HepG2 (cell line): ENCODE results near the gene GLB1L. TPM values are rescaled to one million over a fixed set of nuclear protein-coding genes. Genes with fewer than 3 reads are reported as not detected.
A peak's percentile ranks its signal among the peaks of the same experiment; 100 is the strongest.

Experiments
- AGO2 ChIP-seq: fragments of 200-400 bp; formaldehyde crosslinking; optimal IDR thresholded peaks from 2 replicates; pipeline ENCODE3; 2017; ENCODE audit warnings: mild to moderate bottlenecking, low read depth, low read length, moderate library complexity
- ARID2 ChIP-seq: sonication (generic); formaldehyde crosslinking; IDR thresholded peaks from 2 replicates; pipeline ENCODE4 v1.8.1; 2022; ENCODE audit warnings: mild to moderate bottlenecking, missing genetic modification reagents, borderline replicate concordance
- CHD2 ChIP-seq: IDR thresholded peaks from 2 replicates; pipeline ENCODE4 v1.6.1; 2011; ENCODE audit warnings: low read depth, low read length, improper control_type of control experiment
- FOXM1 ChIP-seq: sonication (generic); formaldehyde crosslinking; IDR thresholded peaks from 2 replicates; pipeline ENCODE4 v1.5.0; 2020; ENCODE audit warnings: missing genetic modification reagents
- HNRNPL ChIP-seq: fragments of 200-400 bp; formaldehyde crosslinking; IDR thresholded peaks from 2 replicates; pipeline ENCODE4 v1.6.1; 2017; ENCODE audit warnings: mild to moderate bottlenecking, low read depth, low read length
- KLF12 ChIP-seq: sonication (generic); formaldehyde crosslinking; IDR thresholded peaks from 2 replicates; pipeline ENCODE4 v1.4.0; 2020; ENCODE audit warnings: missing genetic modification reagents, borderline replicate concordance
- MAFG ChIP-seq: sonication (generic); formaldehyde crosslinking; IDR thresholded peaks from 2 replicates; pipeline ENCODE4 v1.5.1; 2020; ENCODE audit warnings: mild to moderate bottlenecking, missing genetic modification reagents
- RFX1 ChIP-seq: fragments of 450-650 bp; IDR thresholded peaks from 2 replicates; pipeline ENCODE4 v1.6.1; 2017
- TFDP1 ChIP-seq: IDR thresholded peaks from 2 replicates; pipeline ENCODE4 v1.6.1; 2016; ENCODE audit warnings: missing compliant biosample characterization, missing genetic modification reagents, borderline replicate concordance
- TFDP2 ChIP-seq: sonication (generic); formaldehyde crosslinking; IDR thresholded peaks from 2 replicates; pipeline ENCODE4 v1.4.0; 2020; ENCODE audit warnings: missing genetic modification reagents
- WIZ ChIP-seq: sonication (generic); formaldehyde crosslinking; IDR thresholded peaks from 2 replicates; pipeline ENCODE4 v1.5.1; 2020; ENCODE audit warnings: mild to moderate bottlenecking, missing genetic modification reagents
- XBP1 ChIP-seq: sonication (generic); formaldehyde crosslinking; IDR thresholded peaks from 2 replicates; pipeline ENCODE4 v1.5.0; 2020; ENCODE audit warnings: missing genetic modification reagents
- ZBTB21 ChIP-seq: sonication (generic); formaldehyde crosslinking; IDR thresholded peaks from 2 replicates; pipeline ENCODE4 v1.4.0; 2020; ENCODE audit warnings: missing genetic modification reagents
- ZBTB7A ChIP-seq: sonication (generic); formaldehyde crosslinking; IDR thresholded peaks from 2 replicates; pipeline ENCODE4 v1.8.0; 2022; ENCODE audit warnings: mild to moderate bottlenecking, missing genetic modification reagents
- ZNF280D ChIP-seq: sonication (generic); formaldehyde crosslinking; IDR thresholded peaks from 2 replicates; pipeline ENCODE4 v1.5.1; 2020; ENCODE audit warnings: mild to moderate bottlenecking, missing genetic modification reagents
- ZNF282 ChIP-seq: fragments of 450-650 bp; IDR thresholded peaks from 2 replicates; pipeline ENCODE4 v1.6.1; 2018; ENCODE audit not compliant: partially characterized antibody
- ZNF326 ChIP-seq: sonication (generic); formaldehyde crosslinking; IDR thresholded peaks from 2 replicates; pipeline ENCODE4 v1.4.0; 2020; ENCODE audit warnings: missing genetic modification reagents, borderline replicate concordance
- ZNF441 ChIP-seq: sonication (generic); formaldehyde crosslinking; IDR thresholded peaks from 2 replicates; pipeline ENCODE4 v1.7.0; 2021; ENCODE audit warnings: missing genetic modification reagents, borderline replicate concordance
- ZNF770 ChIP-seq: sonication (generic); formaldehyde crosslinking; IDR thresholded peaks from 2 replicates; pipeline ENCODE4 v1.5.0; 2020; ENCODE audit warnings: mild to moderate bottlenecking, missing genetic modification reagents
- ZZZ3 ChIP-seq: sonication (generic); formaldehyde crosslinking; IDR thresholded peaks from 2 replicates; pipeline ENCODE4 v1.4.0; 2020; ENCODE audit warnings: missing genetic modification reagents, mild to moderate bottlenecking, borderline replicate concordance
- polyA plus RNA-seq, 8 experiments: library from polyadenylated mRNA; depleted of rRNA in 3 of 8; stranded (reverse) in 7 of 8; unstranded in 1 of 8; fragments of >200 nt; fragmentation: Illumina TruSeq in 4 of 8; extraction: Trizol in 4 of 8; gene quantifications; 2 replicates each; pipeline versions ENCODE4 v1.2.1 to v1.2.3, GENCODE V29; 2011 to 2016; ENCODE audit warnings: low read depth in 4 of 8, missing spikeins in 1 of 8, mixed read lengths in 1 of 8; ENCODE audit not compliant: insufficient read depth in 1 of 8
- total RNA-seq, 5 experiments: library from RNA; depleted of rRNA; stranded (reverse); fragments of >200 nt; fragmentation: Illumina TruSeq; extraction: Trizol; gene quantifications; 2 replicates each; pipeline ENCODE4 v1.2.3, GENCODE V29; 2016; ENCODE audit warnings: low read depth in 1 of 5

GLB1L gene
- total and polyA plus RNA-seq, 2 of the 13 experiments (the other 11 are each of a cell fraction or from before 2014, with no cell fraction given): 6.8 to 7.3 TPM

GRCh38 chr2:219253753-219254589, 8.7 kb upstream of the GLB1L start, which contains the start of gene TUBA4A (continued):
- TF ChIP-seq FOXM1 (CRISPR knock-in tag): no peak
- TF ChIP-seq AGO2: peak; percentile 12
- TF ChIP-seq TFDP1 (CRISPR knock-in tag): no peak
- TF ChIP-seq TFDP2: peak; percentile 23; the same call in 1 of the 2 replicates
- TF ChIP-seq ZNF280D (CRISPR knock-in tag): 0 out of 2 replicates have a peak, but pooled peaks have one; percentile 46
- no peak for TF ChIP-seq MAFG (CRISPR knock-in tag)
- TF ChIP-seq ZNF326 (CRISPR knock-in tag): no peak
- TF ChIP-seq ZNF441: no peak; the same call in 1 of the 2 replicates
- TF ChIP-seq HNRNPL: peak; percentile 40; the same call in 1 of the 2 replicates
- peak; percentile 62; the same call in 1 of the 2 replicates for TF ChIP-seq ZBTB7A (CRISPR knock-in tag)
- TF ChIP-seq CHD2: 0 out of 2 replicates have a peak, but pooled peaks have one; percentile 23
- no peak for TF ChIP-seq ZNF282
- no peak for TF ChIP-seq WIZ
- TF ChIP-seq ZZZ3 (CRISPR knock-in tag): peak; percentile 77; the same call in 1 of the 2 replicates
- TF ChIP-seq ARID2 (CRISPR knock-in tag): 0 out of 2 replicates have a peak, but pooled peaks have one; percentile 36
- TF ChIP-seq RFX1: no peak
- 0 out of 2 replicates have a peak, but pooled peaks have one; percentile 54 for TF ChIP-seq KLF12 (CRISPR knock-in tag)
- TF ChIP-seq ZNF770: peak; percentile 73
- TF ChIP-seq ZBTB21 (CRISPR knock-in tag): no peak
- TF ChIP-seq XBP1 (CRISPR knock-in tag): no peak
